Cardiac septum (tissue), 1 donor: ENCODE measurements around the gene GPD1. TPM values are rescaled to one million over a fixed set of nuclear protein-coding genes. Genes with fewer than 3 reads are reported as not detected.
"Not testable (repeated sequence)": the region's sequence is repeated elsewhere in the genome, so short reads cannot be mapped to it uniquely, and the experiment has no call there.

Source experiments
- DNase-seq: peaks from one replicate; pipeline ENCODE4 v3.0.0-alpha.2; 2020; ENCODE audit warnings: low spot score
- intact Hi-C: fragments of 100-400 bp; cut with DNase I; formaldehyde crosslinking; loops from one replicate; pipeline ENCODE4 v1.14.0; 2022
- total RNA-seq: library from RNA; stranded (reverse); fragmentation: NEBNext Ultra II Directional; extraction: Animal tissue kit (Norgen Biotek cat#: 25700); gene quantifications from one replicate; pipeline ENCODE4 v1.2.1, GENCODE V29; 2021
- donor health status: DM: no; HTN: no; CAD: no.

The GPD1 gene
- total RNA-seq, 1 donor from 2014 or later, result 5.1 TPM

- intact Hi-C loops, result loop anchor here (10.0 kb wide), 1 partner anchor 52 kb away; the partner anchor contains the start of gene CERS5
Measured at GRCh38 chr12:50112456-50113218, 8.8 kb downstream of the GPD1 start.

GRCh38 chr12:50117057-50117622, 13.3 kb downstream of the GPD1 start:
- intact Hi-C loops, result loop anchor here (10.0 kb wide), 1 partner anchor 48 kb away; the partner anchor contains the start of gene CERS5
- peak; percentile 46 for DNase-seq

More at GRCh38 chr12:50112456-50113218, 8.8 kb downstream of the GPD1 start:
- peak; percentile 47 for DNase-seq

DNA sequence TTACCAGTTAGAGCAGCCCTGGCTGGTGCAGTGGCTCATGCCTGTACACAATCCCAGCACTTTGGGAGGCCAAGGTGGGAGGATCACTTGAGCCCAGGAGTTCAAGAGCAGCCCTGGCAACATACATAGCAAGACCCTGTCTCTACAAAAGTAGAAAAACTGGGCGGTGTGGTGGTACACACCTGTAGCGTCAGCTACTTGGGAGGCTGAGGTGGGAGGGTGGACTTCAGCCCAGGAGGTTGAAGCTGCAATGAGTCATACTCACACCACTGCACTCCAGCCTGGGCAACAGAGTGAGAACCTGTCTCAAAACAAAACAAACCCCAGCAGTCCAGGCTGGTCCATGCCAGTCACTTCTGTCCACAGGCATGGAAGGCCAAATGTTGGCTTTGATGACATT, 15.6 kb downstream of the GPD1 start:
- peak; percentile 31 for DNase-seq
- intact Hi-C loops, result loop anchor here (10.0 kb wide), 1 partner anchor 45 kb away; the partner anchor contains the start of gene CERS5

DNA sequence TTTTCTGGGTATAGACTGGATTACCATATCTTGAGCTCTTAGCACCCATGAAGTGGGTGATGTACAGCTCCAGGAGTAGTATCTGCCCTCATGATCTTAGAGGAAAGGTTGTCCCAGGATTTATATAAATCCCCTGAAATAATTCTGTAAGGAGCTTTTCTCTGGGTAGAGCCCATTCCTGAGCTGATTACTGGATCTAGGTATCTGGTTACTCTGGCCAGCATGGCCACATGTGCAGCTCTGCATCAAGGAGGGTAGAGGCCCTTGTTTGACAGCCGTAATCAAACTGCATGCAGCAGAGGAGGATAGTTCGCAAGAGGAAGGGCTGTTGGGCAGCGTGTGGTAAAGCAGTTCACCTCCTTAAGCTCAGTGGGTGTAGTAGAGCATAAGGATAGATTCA, 16.7 kb downstream of the GPD1 start:
- intact Hi-C loops, result no loop called here

GRCh38 chr12:50120953-50121352, 17.1 kb downstream of the GPD1 start:
- no peak for DNase-seq
- intact Hi-C loops, result no loop called here

More for the DNA sequence above, 16.7 kb downstream of the GPD1 start:
- no peak for DNase-seq

- intact Hi-C loops, result no loop called here
- no peak for DNase-seq
Measured at GRCh38 chr12:50121641-50122040, 17.8 kb downstream of the GPD1 start.

DNA sequence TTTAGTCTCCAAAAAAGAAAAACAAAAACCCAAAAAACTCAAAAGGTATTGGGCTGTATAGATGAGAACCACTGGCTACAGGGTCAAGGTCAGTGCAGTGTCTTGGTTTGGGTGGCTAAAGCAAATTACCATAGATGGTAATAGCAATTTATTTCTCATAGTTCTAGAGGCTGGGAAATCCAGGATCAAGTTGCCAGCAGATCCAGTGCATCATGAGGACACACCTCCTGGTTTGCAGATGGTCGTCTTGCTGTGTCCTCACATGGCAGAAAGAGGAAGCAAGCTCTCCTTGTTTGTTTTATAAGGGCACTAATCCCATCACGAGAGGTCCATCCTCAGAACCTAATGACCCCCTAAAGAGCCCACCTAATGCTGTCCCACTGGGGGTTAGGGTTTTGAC, 19.4 kb downstream of the GPD1 start:
- intact Hi-C loops, result no loop called here
- no peak for DNase-seq

DNA sequence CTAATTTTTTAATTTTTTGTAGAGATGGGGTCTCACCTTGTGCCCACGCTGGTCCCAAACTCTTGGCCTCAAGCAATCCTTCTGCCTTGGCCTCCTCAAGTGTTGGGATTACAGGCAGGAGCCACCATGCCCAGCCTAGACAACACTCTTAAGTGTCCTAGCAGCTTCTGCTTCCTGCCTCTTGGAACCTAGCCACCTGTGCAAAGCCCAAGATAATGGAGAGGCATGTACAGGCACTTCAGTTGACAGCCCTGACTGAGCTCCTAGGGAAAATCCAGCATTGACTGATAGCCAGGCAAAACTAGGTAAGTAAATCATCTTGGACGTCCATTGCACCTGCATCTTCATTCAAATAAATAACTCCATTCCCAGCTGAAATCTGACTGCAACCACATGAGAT, 23.7 kb downstream of the GPD1 start:
- intact Hi-C loops, result no loop called here
- DNase-seq, result no peak

- intact Hi-C loops, result no loop called here
Measured at GRCh38 chr12:50129290-50129689, 25.5 kb downstream of the GPD1 start.

GRCh38 chr12:50132505-50133135, 28.8 kb downstream of the GPD1 start:
- intact Hi-C loops, result loop anchor here (5.0 kb wide), 1 partner anchor 35 kb away; the partner anchor contains the start of gene CERS5
- no peak for DNase-seq

More at GRCh38 chr12:50129290-50129689, 25.5 kb downstream of the GPD1 start:
- DNase-seq, result no peak

DNA sequence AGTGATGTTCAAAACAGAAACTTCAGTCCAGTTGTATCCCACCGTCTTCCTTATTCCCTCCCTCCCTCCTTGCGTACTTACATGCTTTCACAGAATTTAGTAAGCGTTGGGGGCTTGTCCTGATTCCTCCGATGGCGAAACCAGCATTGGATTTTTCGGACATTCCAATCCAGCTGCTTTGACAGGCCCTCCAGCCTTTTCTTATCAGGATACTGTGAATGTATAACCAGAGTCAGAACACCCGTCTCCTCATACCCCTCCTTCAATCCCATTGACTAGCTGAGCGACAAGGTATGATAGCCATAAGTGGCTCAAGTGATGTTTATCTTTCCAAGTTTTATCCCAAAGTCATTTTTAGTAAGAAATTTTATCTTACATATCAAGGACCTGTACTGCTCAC, 39.2 kb downstream of the GPD1 start:
- intact Hi-C loops, result no loop called here
- no peak for DNase-seq

GRCh38 chr12:50145439-50145838, 41.6 kb downstream of the GPD1 start:
- intact Hi-C loops, result no loop called here
- no peak for DNase-seq

GRCh38 chr12:50147281-50147680, 43.5 kb downstream of the GPD1 start:
- intact Hi-C loops, result no loop called here
- DNase-seq, result no peak

- intact Hi-C loops, DNase-seq: not testable (repeated sequence)
Measured at GRCh38 chr12:50148011-50148410, 44.2 kb downstream of the GPD1 start.

GRCh38 chr12:50149311-50149710, 45.5 kb downstream of the GPD1 start:
- intact Hi-C loops, result no loop called here
- no peak for DNase-seq

GRCh38 chr12:50151047-50151687, 47.4 kb downstream of the GPD1 start:
- DNase-seq, result no peak
- intact Hi-C loops, result no loop called here

- DNase-seq, intact Hi-C loops: not testable (repeated sequence)
Measured at GRCh38 chr12:50154947-50155346, 51.1 kb downstream of the GPD1 start.

- intact Hi-C loops, result no loop called here
- no peak for DNase-seq
Measured at GRCh38 chr12:50156641-50157040, 52.8 kb downstream of the GPD1 start.

- DNase-seq, result no peak
- intact Hi-C loops, result no loop called here
Measured at GRCh38 chr12:50157259-50157658, 53.5 kb downstream of the GPD1 start.

GRCh38 chr12:50160643-50161042, 56.8 kb downstream of the GPD1 start:
- DNase-seq, result no peak
- intact Hi-C loops, result loop anchor here (10.0 kb wide), 1 partner anchor 46 kb away; the partner anchor contains the start of gene COX14
